IMR-90 (cell line): ENCODE results near the gene SSX2IP. TPM values are rescaled to one million over a fixed set of nuclear protein-coding genes. Genes with fewer than 3 reads are reported as not detected.

ENCODE experiments used
- polyA plus RNA-seq, 3 experiments: library from polyadenylated mRNA; depleted of rRNA; stranded (reverse); fragments of >200 nt; gene quantifications; 2 replicates each; pipeline ENCODE4 v1.2.3, GENCODE V29; 2012; ENCODE audit warnings: low replicate concordance in 1 of 3
- total RNA-seq: library from RNA; depleted of rRNA; stranded (reverse); fragments of >200 nt; gene quantifications from 2 replicates; pipeline ENCODE4 v1.2.3, GENCODE V29; 2012; rRNA removed

SSX2IP gene
- total and polyA plus RNA-seq, 2 of the 4 experiments (the other 2 are of a cell fraction): 7.7 to 13.4 TPM

Other genes starting within 250 kb of the SSX2IP start
- gene RPF1, start 211.2 kb downstream of the SSX2IP start, total RNA-seq: 30.3 and 45.3 TPM in 2 replicates
- 27.2 and 28.4 TPM in 2 replicates for gene RPF1, start 211.2 kb downstream of the SSX2IP start, polyA plus RNA-seq (2012; rRNA removed)
- under 0.01 and 0.56 TPM in 2 replicates for gene SPATA1, start 184.1 kb downstream of the SSX2IP start, total RNA-seq
- 0.56 TPM in 1 of 2 replicates, not detected in the other for gene SPATA1, start 184.1 kb downstream of the SSX2IP start, polyA plus RNA-seq (2012; rRNA removed)
- gene GNG5, start 183.9 kb downstream of the SSX2IP start, total RNA-seq: 30.8 and 36.4 TPM in 2 replicates
- gene GNG5, start 183.9 kb downstream of the SSX2IP start, polyA plus RNA-seq (2012; rRNA removed): 128 and 162 TPM in 2 replicates
- gene CTBS, start 116.0 kb downstream of the SSX2IP start, total RNA-seq: 5.9 and 8.1 TPM in 2 replicates
- 9.8 and 12.4 TPM in 2 replicates for gene CTBS, start 116.0 kb downstream of the SSX2IP start, polyA plus RNA-seq (2012; rRNA removed)
- gene LPAR3, start 202.7 kb upstream of the SSX2IP start, total RNA-seq: 0.18 and 0.28 TPM in 2 replicates
- 0.07 and 0.09 TPM in 2 replicates for gene LPAR3, start 202.7 kb upstream of the SSX2IP start, polyA plus RNA-seq (2012; rRNA removed)